Left renal cortex interstitium (tissue), 4 donors: ENCODE data around the gene ETNPPL. TPM values are rescaled to one million over a fixed set of nuclear protein-coding genes. Genes with fewer than 3 reads are reported as not detected.

Source experiments
- DNase-seq, 4 donors: peaks; one replicate each; pipeline ENCODE4 v3.0.0-alpha.2; 2013; ENCODE audit warnings: low read depth in 4 of 4, low spot score in 2 of 4, missing footprints in 1 of 4
- polyA plus RNA-seq, 4 donors: library from polyadenylated mRNA; unstranded; fragments of 120-200 nt; gene quantifications; one replicate each; pipeline ENCODE4 v1.2.1, GENCODE V29; 2013; ENCODE audit not compliant: insufficient read length in 4 of 4

ETNPPL gene
- under 1 TPM in 2 of 4 donors, not detected in 2; 0.25 to 0.27 TPM for polyA plus RNA-seq

- peak in 3 of 4 donors; percentile 27 to 44 (median 31) for DNase-seq
These were observed at the start of gene ETNPPL for GRCh38 chr4:108762559-108763225. Gene ETNPPL (minus strand): TSS chr4:108763053. CDS start chr4:108762898, 155 bp downstream.

- no peak for DNase-seq
These were observed 48.6 kb upstream of the ETNPPL start for GRCh38 chr4:108811486-108811885.

- no peak for DNase-seq
These were observed 47.2 kb upstream of the ETNPPL start for GRCh38 chr4:108810087-108810486.

- no peak for DNase-seq
These were observed 41.9 kb upstream of the ETNPPL start for GRCh38 chr4:108804648-108805273.

- DNase-seq: no peak
These were observed 36.5 kb upstream of the ETNPPL start for GRCh38 chr4:108799306-108799705.

- no peak for DNase-seq
These were observed 33.3 kb upstream of the ETNPPL start for GRCh38 chr4:108796173-108796572.

- DNase-seq: no peak
These were observed 32.9 kb upstream of the ETNPPL start for GRCh38 chr4:108795733-108796132.

- no peak for DNase-seq
These were observed 31.3 kb upstream of the ETNPPL start for GRCh38 chr4:108794136-108794535.

- DNase-seq: no peak
These were observed 30.6 kb upstream of the ETNPPL start for GRCh38 chr4:108793415-108793814.

- no peak for DNase-seq
These were observed 25.9 kb upstream of the ETNPPL start for GRCh38 chr4:108788731-108789130.

- no peak for DNase-seq
These were observed 24.9 kb upstream of the ETNPPL start for GRCh38 chr4:108787724-108788123.

GRCh38 chr4:108787106-108787505, 24.3 kb upstream of the ETNPPL start:
- no peak for DNase-seq

- DNase-seq: no peak
These were observed 23.5 kb upstream of the ETNPPL start for GRCh38 chr4:108786351-108786750.

GRCh38 chr4:108783665-108784463, 21.0 kb upstream of the ETNPPL start:
- DNase-seq: no peak

GRCh38 chr4:108779958-108780357, 17.1 kb upstream of the ETNPPL start:
- no peak for DNase-seq

- DNase-seq: no peak
These were observed 14.5 kb upstream of the ETNPPL start for GRCh38 chr4:108777388-108777787.

- no peak for DNase-seq
These were observed 13.1 kb upstream of the ETNPPL start for GRCh38 chr4:108775921-108776320.

GRCh38 chr4:108774809-108775530, 12.1 kb upstream of the ETNPPL start:
- DNase-seq: no peak

- DNase-seq: no peak
These were observed 9.5 kb upstream of the ETNPPL start for GRCh38 chr4:108772402-108772801.

GRCh38 chr4:108766058-108766457, 3.2 kb upstream of the ETNPPL start:
- no peak for DNase-seq

GRCh38 chr4:108763986-108764385, 1.1 kb upstream of the ETNPPL start:
- no peak for DNase-seq
